Stimulated activated CD8-positive, alpha-beta memory T cell treated with anti-CD3 and anti-CD28 coated beads, Interleukin-15, amount 100 ng/mL, for 24 hours (primary cell): Measurements from ENCODE around the gene SIVA1.

ENCODE experiments used
- DNase-seq: peaks from one replicate; pipeline ENCODE4 v3.0.0-alpha.2; 2020; ENCODE audit warnings: low read depth

Gene SIVA1

GRCh38 chr14:104784846-104785707, 32.1 kb downstream of the SIVA1 start:
- DNase-seq = no peak

- no peak for DNase-seq
Observed at GRCh38 chr14:104785708-104786080, 32.7 kb downstream of the SIVA1 start.

GRCh38 chr14:104786091-104786586, 33.2 kb downstream of the SIVA1 start:
- no peak for DNase-seq

- no peak for DNase-seq
Observed at GRCh38 chr14:104786726-104787675, 34.1 kb downstream of the SIVA1 start.

- DNase-seq = no peak
Observed at GRCh38 chr14:104787736-104788135, 34.8 kb downstream of the SIVA1 start.

- no peak for DNase-seq
Observed at GRCh38 chr14:104788161-104788818, 35.3 kb downstream of the SIVA1 start.

GRCh38 chr14:104788873-104789663, 36.1 kb downstream of the SIVA1 start:
- no peak for DNase-seq

- no peak for DNase-seq
Observed at GRCh38 chr14:104789752-104790743, 37.1 kb downstream of the SIVA1 start.

- no peak for DNase-seq
Observed at GRCh38 chr14:104791425-104791824, 38.5 kb downstream of the SIVA1 start.

GRCh38 chr14:104792101-104792884, 39.3 kb downstream of the SIVA1 start:
- DNase-seq = no peak

GRCh38 chr14:104792945-104793702, 40.2 kb downstream of the SIVA1 start:
- DNase-seq = no peak

GRCh38 chr14:104793703-104793959, 40.7 kb downstream of the SIVA1 start:
- no peak for DNase-seq

- DNase-seq = no peak
Observed at GRCh38 chr14:104794099-104794498, 41.2 kb downstream of the SIVA1 start.

- DNase-seq = no peak
Observed at GRCh38 chr14:104794631-104794992, 41.7 kb downstream of the SIVA1 start.

GRCh38 chr14:104794993-104795780, 42.2 kb downstream of the SIVA1 start, which contains the start of gene AKT1:
Gene AKT1 (minus strand): TSS chr14:104795748. CDS start chr14:104792643, 3,105 bp downstream.
- DNase-seq = no peak

- DNase-seq = peak; percentile 36
Observed at GRCh38 chr14:104795781-104796686, 43.1 kb downstream of the SIVA1 start.

- DNase-seq = no peak
Observed at GRCh38 chr14:104796687-104797081, 43.7 kb downstream of the SIVA1 start.
